Activated CD8-positive, alpha-beta memory T cell treated with anti-CD3 and anti-CD28 coated beads for 4 hours (primary cell): Measurements from ENCODE around the gene CPNE5.

Source experiments
- DNase-seq, 2 donors: peaks; one replicate each; pipeline ENCODE4 v3.0.0-alpha.2; 2020; ENCODE audit warnings: low read depth in 2 of 2

The CPNE5 gene

GRCh38 chr6:36857325-36857724 lies 18.1 kb upstream of the CPNE5 start:
- no peak for DNase-seq

DNA sequence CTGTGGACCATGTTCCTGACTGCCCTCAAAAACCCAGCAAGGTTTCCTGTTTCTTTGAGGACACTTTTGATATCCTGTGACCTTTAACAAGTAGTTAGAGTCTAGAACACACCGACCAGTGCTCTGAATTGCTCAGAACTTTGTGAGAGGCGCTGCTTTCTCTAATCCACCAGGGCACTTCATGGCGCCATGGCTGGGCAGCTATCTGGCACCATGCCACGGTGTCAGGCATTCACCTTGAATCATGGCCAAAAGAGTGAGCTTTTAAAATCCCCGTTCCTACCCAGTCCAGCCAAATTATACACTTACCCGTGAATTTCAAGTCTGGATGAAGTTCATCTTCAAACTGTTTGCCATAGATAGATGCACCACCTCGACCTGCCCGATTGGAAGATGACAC lies 17.0 kb upstream of the CPNE5 start:
- no peak for DNase-seq

GRCh38 chr6:36855750-36856149 lies 16.5 kb upstream of the CPNE5 start:
- DNase-seq, result no peak

DNA sequence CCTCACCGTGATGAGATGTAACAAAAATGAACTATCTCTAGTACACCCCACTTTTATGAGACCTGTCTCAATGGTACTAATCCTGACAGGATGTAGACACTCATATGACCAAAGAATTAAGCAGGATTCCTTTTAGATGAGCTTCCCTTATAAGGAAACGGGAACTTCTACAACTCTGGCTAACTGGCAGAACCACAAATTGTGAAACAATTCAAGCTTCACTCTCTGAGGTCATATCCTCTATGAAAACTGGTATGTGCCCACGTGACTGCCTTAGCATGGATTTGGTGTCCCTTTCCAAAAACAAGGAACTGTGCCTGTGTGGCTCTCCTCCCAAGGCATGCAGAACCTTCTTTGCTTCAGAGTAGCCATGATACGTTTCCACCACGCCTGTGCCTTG lies 14.1 kb upstream of the CPNE5 start:
- no peak for DNase-seq

DNA sequence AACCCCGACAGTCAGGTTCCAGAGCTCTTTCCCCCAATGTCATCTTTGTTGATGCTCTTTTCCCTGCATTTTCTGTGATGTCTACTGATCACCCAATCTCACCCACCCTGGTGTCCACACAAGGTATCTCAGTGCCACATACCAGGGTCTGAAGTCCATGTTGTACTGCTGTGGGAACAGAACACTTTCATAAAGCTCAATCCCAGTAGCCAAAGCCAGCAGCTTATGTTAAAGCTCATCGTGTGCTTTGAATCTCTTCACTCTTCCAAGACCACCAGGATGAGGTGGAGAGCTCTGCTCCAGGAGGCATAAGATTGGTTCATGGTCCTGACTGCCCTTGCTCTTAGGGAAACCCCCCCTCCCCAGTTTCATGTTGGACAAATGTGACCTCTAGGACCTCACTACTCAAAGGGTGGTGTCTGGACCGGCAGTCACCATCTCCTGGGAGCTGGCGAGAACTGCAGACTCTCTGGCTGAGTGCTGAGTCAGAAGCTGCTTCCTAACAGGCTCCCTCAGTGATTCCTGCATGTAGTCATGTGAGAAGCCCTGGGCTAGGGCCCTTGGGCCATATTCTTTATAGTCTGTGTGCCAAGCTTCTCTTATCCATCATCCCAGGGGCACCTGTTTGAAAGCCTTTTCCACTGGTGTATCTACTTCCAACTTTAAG lies 13.4 kb upstream of the CPNE5 start:
- DNase-seq, result no peak

GRCh38 chr6:36851626-36852025 lies 12.4 kb upstream of the CPNE5 start:
- DNase-seq, result no peak

DNA sequence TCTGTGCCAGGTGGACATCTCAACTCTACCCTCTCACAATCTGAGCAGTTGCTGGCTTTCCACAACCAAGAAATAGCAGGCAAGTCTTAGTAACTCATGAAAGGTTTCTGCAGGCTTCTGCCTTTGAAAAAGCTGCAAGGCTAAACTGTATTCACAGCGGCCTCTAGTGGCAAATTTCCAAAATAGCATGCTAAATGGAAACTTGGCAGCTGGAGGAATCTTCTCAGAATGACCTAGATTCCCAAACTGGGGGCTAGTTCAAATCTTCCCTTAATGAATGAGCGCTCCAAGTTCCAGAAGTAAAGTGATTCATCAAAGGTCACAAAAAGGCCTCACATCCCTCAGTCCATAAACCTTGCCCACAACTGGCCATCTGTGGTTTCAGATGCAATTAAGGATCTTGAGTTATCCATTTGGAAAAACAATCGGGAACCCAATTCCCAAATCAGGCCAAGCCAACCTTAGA lies 11.9 kb upstream of the CPNE5 start:
- DNase-seq, result no peak

DNA sequence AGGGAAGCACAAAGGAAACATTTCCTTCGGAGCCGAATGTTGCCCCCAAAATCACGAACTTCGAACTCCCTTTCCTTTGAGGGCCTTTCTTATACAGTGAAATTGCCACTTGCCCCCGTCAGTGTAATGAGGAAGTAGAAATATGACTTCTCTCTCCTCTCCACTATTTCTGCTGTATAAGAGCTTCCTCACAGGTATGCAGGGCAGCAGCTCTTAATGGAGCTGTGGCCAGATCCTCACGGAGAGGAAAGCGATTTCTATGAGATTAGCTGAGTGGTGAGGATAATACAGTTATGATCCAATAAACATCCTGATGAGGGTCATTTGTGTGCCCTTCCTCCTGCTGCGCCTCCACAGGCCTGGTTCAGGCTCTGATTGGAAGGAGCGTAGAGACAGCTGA lies 10.8 kb upstream of the CPNE5 start:
- DNase-seq, result no peak

DNA sequence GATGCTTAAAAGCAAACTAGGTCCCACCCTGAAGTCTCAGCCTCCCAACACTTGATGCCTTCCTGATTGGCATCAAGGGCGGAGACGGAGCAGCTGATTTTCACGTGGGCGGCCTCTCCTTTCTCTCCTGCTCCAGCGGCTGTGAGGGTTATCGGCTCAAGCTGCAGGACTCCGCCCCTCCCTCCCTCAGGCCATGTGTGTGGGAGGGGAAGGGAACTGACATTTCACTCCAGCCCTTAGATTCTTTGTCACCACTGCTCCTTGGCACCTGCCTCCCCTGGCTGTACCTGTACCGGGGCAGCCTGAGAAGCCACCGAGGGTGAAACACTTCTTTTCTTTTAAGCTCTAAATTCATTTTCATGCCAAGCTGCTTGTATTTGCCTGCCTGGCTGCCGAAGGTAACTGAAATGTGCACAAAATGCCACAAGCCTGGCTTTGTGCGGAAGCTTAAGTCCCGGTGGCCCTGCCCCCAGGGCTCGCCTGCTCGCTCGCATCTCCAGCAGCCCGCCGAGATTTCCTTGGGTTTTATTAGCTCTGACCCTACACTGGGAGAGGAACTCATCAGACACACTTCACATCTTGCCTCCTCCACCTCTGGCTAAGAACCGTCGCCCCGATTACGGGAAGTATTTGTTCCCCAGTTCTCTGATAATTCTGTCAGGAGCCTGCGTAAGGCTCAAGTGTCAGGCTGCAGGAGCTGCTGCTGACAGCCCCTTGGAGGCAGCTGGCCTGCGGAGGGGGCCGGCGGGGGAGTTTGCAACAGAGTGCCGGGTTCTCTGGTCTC lies 9.6 kb upstream of the CPNE5 start:
- DNase-seq, result no peak

DNA sequence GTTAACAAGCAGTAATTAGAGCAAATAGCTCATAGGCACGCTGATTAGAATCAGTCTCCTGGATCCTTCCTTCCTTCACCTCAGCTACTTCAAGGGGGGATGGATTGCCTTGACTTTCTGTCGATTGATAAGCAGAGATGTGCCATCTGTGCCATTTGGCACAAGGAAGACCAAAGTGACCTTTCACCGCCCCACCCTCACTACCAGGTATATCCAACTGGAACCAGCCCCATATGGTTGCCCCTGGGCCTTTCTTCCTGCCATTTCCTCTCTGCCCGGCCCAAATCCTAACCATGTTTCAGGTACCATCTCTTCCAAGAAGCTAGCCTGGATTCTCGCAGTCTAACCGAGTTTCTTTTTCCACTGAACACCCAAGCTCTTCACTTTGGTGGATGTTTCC lies 8.7 kb upstream of the CPNE5 start:
- DNase-seq, result no peak

DNA sequence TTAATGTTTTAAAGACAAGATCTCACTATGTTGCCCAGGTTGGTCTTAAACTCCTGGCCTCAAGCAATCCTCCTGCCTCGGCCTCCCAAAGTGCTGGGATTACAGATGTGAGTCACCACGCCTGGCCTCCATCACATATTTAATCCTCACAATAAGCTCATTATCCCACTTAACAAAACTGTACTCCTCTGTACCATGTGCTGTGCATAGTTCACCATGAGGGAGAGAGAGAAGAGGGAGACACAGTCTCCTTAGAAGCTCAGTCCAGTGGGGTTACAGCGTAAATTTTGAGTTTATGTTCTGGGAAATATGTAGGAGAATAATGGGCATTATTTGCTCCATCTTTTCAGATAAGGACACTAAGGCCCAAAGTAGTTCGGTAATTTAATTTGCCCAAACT lies 7.9 kb upstream of the CPNE5 start:
- DNase-seq, result no peak

GRCh38 chr6:36845233-36845632 lies 6.0 kb upstream of the CPNE5 start:
- DNase-seq, result no peak

- no peak for DNase-seq
Observed at GRCh38 chr6:36844232-36845170, 5.3 kb upstream of the CPNE5 start.

GRCh38 chr6:36843170-36843569 lies 3.9 kb upstream of the CPNE5 start:
- no peak for DNase-seq

DNA sequence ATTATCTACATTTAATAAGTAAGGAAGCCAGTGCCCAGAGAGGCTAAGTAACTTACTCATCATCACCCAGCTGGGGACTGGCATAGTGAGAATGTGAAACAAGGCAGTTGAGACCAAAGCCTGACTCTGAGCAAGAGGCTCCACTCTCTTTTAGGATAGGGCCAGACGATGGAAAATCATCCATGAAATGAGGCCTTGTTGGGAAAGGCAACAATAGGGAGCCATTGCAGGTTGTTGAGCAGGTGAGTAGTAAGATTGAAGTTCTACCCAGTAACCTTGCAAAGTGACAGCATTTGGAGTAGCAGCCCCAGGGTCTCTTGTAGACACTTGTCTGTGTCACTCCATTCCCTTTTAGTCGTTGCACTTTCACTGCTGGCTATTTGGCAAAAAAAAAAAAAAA lies 2.5 kb upstream of the CPNE5 start:
- no peak for DNase-seq

GRCh38 chr6:36840432-36841403 lies 1.5 kb upstream of the CPNE5 start:
- no peak for DNase-seq

GRCh38 chr6:36839749-36840431 lies 646 bp upstream of the CPNE5 start:
- no peak for DNase-seq

DNA sequence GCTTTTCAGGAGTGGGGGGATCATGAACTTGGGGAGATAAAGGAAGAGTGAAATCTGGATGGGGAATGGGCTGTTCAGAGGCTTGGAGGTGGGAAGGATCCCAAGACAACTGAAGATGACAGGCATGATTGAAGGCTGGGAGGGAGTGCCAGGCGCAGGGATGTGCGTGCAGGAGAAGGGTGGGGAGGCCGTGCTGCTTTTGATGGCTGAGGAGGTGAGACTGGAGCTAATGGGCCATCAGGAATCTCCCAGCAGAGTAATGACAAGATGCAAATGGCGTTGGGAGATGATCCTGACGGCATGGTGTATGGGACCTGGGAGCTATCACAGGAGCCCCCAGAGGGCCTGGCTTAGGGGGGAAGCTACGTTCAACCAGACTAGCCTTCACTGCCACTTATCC lies 1.6 kb downstream of the CPNE5 start:
- DNase-seq, result no peak

DNA sequence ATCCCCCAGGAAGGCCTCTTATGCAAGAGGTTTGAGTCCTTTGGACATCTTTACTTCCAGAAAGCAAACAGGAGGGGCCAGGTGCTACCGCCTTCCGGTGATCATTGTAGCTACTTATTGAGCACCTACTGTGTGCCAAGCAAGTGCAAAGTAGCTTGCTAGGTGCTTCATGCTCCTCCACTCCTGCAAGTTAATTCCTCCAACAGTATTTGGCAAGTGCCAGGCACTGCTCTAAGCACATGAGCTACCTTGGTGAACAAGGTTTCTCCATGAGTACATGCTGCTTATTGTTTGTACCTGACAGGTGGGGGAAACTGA lies 2.3 kb downstream of the CPNE5 start:
- DNase-seq, result no peak

DNA sequence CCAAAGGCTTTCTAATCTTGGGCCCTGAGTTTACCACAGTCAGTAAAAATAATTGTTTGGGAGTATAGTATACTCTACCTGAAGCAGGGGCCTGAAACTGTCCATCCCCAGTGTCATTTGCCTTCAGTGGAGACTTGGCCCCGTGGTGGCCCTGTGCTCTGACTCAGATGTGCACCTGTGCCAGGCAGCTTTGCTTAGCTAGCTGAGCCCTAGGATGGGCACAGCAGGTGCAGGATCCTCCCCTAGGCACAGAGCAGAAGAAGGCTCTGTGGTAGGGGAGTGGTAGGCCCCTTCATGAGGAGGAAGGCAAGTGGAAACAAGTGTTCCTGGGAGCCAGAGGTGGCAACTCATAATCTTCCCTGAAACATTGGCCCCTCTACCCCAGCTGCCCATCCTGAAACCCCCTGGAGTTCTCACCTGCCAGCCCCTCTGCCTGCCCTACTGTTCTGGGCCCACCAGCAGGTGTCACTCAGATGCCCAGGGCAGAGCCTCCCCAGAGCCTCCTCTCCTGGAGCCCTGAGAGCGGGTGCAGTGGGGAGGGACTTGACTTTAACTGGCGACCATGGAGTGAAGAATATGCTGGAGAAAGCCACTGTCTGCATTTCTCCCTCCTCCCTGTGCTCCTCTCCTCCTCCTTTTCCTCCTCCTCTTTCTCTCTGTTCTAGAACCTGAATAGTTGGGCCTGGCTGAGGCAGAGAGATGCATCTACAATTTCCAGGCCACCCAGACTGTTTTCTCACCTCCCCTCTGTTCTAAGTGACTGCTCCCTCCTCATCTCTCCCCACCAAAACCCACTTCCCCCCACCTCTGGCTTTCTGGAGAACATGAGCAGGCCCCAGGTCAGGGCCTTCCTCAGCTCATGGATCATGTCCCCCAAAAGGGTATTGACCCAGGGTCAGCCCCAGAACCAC lies 2.9 kb downstream of the CPNE5 start:
- DNase-seq, result no peak
